ENCODE results near the gene POU2F2. TPM values are rescaled to one million over a fixed set of nuclear protein-coding genes. Genes with fewer than 3 reads are reported as not detected.

Gene POU2F2
- total RNA-seq, 1 experiment from 2014 or later, result 0.89 TPM

DNA sequence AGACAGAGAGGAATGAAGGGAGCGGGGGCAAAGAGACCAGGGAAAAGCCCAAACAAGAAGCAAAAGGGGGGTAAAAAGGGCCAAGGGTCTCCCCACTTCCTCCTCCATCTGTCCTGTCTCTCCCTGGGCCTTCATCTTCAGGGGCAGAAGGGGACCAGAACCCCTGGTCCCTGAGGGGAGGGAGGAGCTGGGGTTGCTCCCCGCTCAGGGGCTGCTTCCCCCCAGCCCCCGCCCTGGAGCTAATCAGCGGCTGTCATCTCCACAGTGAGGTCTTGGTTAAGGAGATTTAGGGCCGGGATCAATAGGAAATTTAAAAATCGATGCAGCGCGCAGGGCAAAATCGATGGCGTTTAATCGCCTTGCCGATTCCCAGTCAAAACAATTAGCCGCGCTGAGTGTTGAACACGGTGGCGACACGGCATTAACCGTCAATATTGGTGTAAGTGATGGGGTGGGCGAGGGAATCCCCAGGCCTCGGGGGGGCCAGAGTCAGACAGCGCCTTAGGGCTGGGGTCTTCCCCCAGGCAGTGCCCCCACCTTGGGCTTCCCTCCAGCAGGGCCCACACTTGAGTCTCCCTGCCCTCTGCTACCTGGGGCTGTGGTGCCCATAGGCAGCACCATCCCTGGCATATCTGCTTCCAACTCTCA lies 29.5 kb upstream of the POU2F2 start (continued):
- TF ChIP-seq, protein P1, sequence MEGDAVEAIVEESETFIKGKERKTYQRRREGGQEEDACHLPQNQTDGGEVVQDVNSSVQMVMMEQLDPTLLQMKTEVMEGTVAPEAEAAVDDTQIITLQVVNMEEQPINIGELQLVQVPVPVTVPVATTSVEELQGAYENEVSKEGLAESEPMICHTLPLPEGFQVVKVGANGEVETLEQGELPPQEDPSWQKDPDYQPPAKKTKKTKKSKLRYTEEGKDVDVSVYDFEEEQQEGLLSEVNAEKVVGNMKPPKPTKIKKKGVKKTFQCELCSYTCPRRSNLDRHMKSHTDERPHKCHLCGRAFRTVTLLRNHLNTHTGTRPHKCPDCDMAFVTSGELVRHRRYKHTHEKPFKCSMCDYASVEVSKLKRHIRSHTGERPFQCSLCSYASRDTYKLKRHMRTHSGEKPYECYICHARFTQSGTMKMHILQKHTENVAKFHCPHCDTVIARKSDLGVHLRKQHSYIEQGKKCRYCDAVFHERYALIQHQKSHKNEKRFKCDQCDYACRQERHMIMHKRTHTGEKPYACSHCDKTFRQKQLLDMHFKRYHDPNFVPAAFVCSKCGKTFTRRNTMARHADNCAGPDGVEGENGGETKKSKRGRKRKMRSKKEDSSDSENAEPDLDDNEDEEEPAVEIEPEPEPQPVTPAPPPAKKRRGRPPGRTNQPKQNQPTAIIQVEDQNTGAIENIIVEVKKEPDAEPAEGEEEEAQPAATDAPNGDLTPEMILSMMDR (IDR thresholded peaks at IDR 0.05 in 2 of 3, conservative IDR thresholded peaks at IDR 0.05 in 1 of 3; ENCODE audit: borderline replicate concordance in 1 of 3, insufficient read depth in 1 of 3, low read depth in 2 of 3, low read length in 2 of 3), result no peak
- no peak for TF ChIP-seq POLR2AphosphoS5 (IDR thresholded peaks at IDR 0.05; ENCODE audit: low read depth, low read length)
- TF ChIP-seq, protein P2, sequence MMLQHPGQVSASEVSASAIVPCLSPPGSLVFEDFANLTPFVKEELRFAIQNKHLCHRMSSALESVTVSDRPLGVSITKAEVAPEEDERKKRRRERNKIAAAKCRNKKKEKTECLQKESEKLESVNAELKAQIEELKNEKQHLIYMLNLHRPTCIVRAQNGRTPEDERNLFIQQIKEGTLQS (IDR thresholded peaks at IDR 0.05), result no peak
- no peak for TF ChIP-seq CBX3 (IDR thresholded peaks at IDR 0.05; ENCODE audit: low read depth)
- no peak for TF ChIP-seq CEBPB (IDR thresholded peaks at IDR 0.05; ENCODE audit: low read depth)
- no peak for TF ChIP-seq POLR2A (IDR thresholded peaks at IDR 0.05; ENCODE audit: borderline replicate concordance, extremely low read depth, insufficient read depth, insufficient read length)
- no peak for TF ChIP-seq EGR1 (IDR thresholded peaks at IDR 0.05; ENCODE audit: low read depth)
- TF ChIP-seq MAX (IDR thresholded peaks at IDR 0.05), result no peak
- TF ChIP-seq TCF7L2 (IDR thresholded peaks at IDR 0.05; ENCODE audit: borderline replicate concordance, extremely low read depth, insufficient read depth, insufficient read length), result no peak
- TF ChIP-seq FOSL1 (IDR thresholded peaks at IDR 0.05; ENCODE audit: low read depth), result no peak
- TF ChIP-seq SRF (IDR thresholded peaks at IDR 0.05; ENCODE audit: low read depth), result no peak

- RAD21 ChIA-PET (ENCODE audit: low non-redundant PET in 1 of 2, low total read pairs in 2 of 2, uncharacterized antibody in 2 of 2, unreplicated experiment in 2 of 2), result no interaction called here
These were observed 27.7 kb upstream of the POU2F2 start for GRCh38 chr19:42159942-42160341.

More at GRCh38 chr19:42159942-42160341, 27.7 kb upstream of the POU2F2 start:
- CTCF ChIA-PET, result no interaction called here
- no peak overlapping the region for H3K27ac ChIP-seq (ENCODE audit: low read depth, low read length)
- no peak for TF ChIP-seq POLR2A (IDR thresholded peaks at IDR 0.05; ENCODE audit: borderline replicate concordance, extremely low read depth, insufficient read depth, insufficient read length)
- no peak for TF ChIP-seq FOSL1 (IDR thresholded peaks at IDR 0.05; ENCODE audit: low read depth)
- intact Hi-C loops (cut with micrococcal nuclease), result no loop called here
- H4K20me1 ChIP-seq (ENCODE audit: insufficient read depth), result no peaks in the 10 kb centered on the region
- H3K9ac ChIP-seq (ENCODE audit: low read length), result no peak overlapping the region
- H3K36me3 ChIP-seq (ENCODE audit: control insufficient read depth in 1 of 2, insufficient read depth in 2 of 2, low read length in 2 of 2), result no peaks in the 10 kb centered on the region
- no peak overlapping the region for H2AFZ ChIP-seq (ENCODE audit: low read depth, low read length, poor library complexity, severe bottlenecking)
- peaks cover 36% of the 10 kb centered on the region for H3K27me3 ChIP-seq (ENCODE audit: insufficient read depth, low read length)
- ATAC-seq, result no peak
- no peaks in the 10 kb centered on the region for H3K79me2 ChIP-seq (ENCODE audit: insufficient read depth, low read length)
- POLR2A ChIA-PET, result no interaction called here
- BruUV-seq (replicated peaks), result no TSS peak
- H3K4me2 ChIP-seq (ENCODE audit: low read length), result no peak overlapping the region
- H3K9me3 ChIP-seq (ENCODE audit: control insufficient read depth in 1 of 2, insufficient read depth in 1 of 2, low read depth in 1 of 2, low read length in 2 of 2), result no peaks in the 10 kb centered on the region
- no peak overlapping the region for H3K4me3 ChIP-seq (replicated peaks in 1 of 2; ENCODE audit: low read depth in 1 of 2, low read length in 2 of 2)
- H3K4me1 ChIP-seq (ENCODE audit: control insufficient read depth in 1 of 2, insufficient read depth in 2 of 2, low read length in 2 of 2), result no peaks in the 10 kb centered on the region
- no peak for DNase-seq (ENCODE audit: low read depth, low spot score)
- no peaks in the 10 kb centered on the region for H3K9me2 ChIP-seq (ENCODE audit: insufficient read depth)
